Endothelial cell of umbilical vein (primary cell): Measurements from ENCODE around the gene SORCS2. TPM values are rescaled to one million over a fixed set of nuclear protein-coding genes. Genes with fewer than 3 reads are reported as not detected.

Experiments used
- BruUV-seq: library from RNA; stranded (reverse); fragments of 400-500 nt; replicated peaks from 2 replicates; lab custom pipeline; 2021; lab: Mats Ljungman, UMichigan
- CTCF ChIA-PET: fragments of 300-600, 350-600 bp; sonication (Branson Sonifier 250); formaldehyde crosslinking; loops from one replicate; lab custom pipeline; 2021; ENCODE audit warnings: antibody characterized with exemption, inconsistent platforms; lab: Charles Lee
- POLR2A ChIA-PET: fragments of 300-600, 350-600 bp; sonication (Branson Sonifier 250); formaldehyde crosslinking; loops from one replicate; lab custom pipeline; 2021; ENCODE audit warnings: antibody characterized with exemption, inconsistent platforms; lab: Charles Lee
- DNase-seq: peaks from one replicate; pipeline ENCODE4 v3.0.0-alpha.2; 2011; ENCODE audit warnings: low read depth, low spot score
- FAIRE-seq: peaks from 2 replicates; lab custom pipeline; 2011; peaks lifted over from hg19 to GRCh38; lab: Jason Lieb, UNC
- H2AFZ ChIP-seq: 2 replicates; pipeline ENCODE4 v1.6.0; 2012; ENCODE audit warnings: low read depth, low read length, control low read depth, inconsistent platforms
- H3K27ac ChIP-seq: 2 replicates; pipeline ENCODE4 v1.5.1; 2011; ENCODE audit warnings: low read depth, mild to moderate bottlenecking, control low read depth, low read length, moderate library complexity; ENCODE audit not compliant: insufficient read depth
- H3K27me3 ChIP-seq, 2 experiments: 2 replicates each; pipeline versions ENCODE4 v1.6.0 to v1.6.1; 2011; ENCODE audit warnings: low read length in 2 of 2, mixed read lengths in 1 of 2; ENCODE audit not compliant: control insufficient read depth in 2 of 2, insufficient read depth in 2 of 2
- H3K36me3 ChIP-seq, 2 experiments: 2 replicates in 1 of 2; 3 replicates in 1 of 2; pipeline ENCODE4 v1.5.1; 2011; ENCODE audit warnings: low read length in 2 of 2, mild to moderate bottlenecking in 1 of 2, moderate library complexity in 1 of 2; ENCODE audit not compliant: control insufficient read depth in 2 of 2, insufficient read depth in 2 of 2; ENCODE audit errors: extremely low read depth in 1 of 2
- H3K4me1 ChIP-seq: 3 replicates; pipeline ENCODE4 v1.5.1; 2011; ENCODE audit warnings: mild to moderate bottlenecking, low read length; ENCODE audit not compliant: control insufficient read depth, insufficient read depth; ENCODE audit errors: extremely low read depth
- H3K4me2 ChIP-seq: 2 replicates; pipeline ENCODE4 v1.6.1; 2011; ENCODE audit warnings: low read length, control low read depth, mixed read lengths; ENCODE audit not compliant: insufficient read depth
- H3K4me3 ChIP-seq, 3 experiments: fragments of 200-600 bp in 1 of 3; sonication (generic), shearing (Covaris generic) in 1 of 3; replicated peaks in 1 of 3; 2 replicates each; pipeline ENCODE4 v1.5.1; 2011 to 2016; ENCODE audit warnings: control low read depth in 3 of 3, low read length in 3 of 3, mild to moderate bottlenecking in 2 of 3, inconsistent platforms in 1 of 3, low read depth in 1 of 3, moderate library complexity in 1 of 3; ENCODE audit not compliant: insufficient read depth in 1 of 3
- H3K79me2 ChIP-seq: 2 replicates; pipeline ENCODE4 v1.6.0; 2012; ENCODE audit warnings: low read length, inconsistent platforms; ENCODE audit not compliant: control insufficient read depth, insufficient read depth
- H3K9ac ChIP-seq: replicated peaks from 2 replicates; pipeline ENCODE3; 2011; ENCODE audit warnings: low read length, control low read depth; ENCODE audit not compliant: insufficient read depth; ENCODE audit errors: extremely low read depth
- H3K9me1 ChIP-seq: replicated peaks from 3 replicates; pipeline ENCODE4 v1.6.0; 2011; ENCODE audit warnings: mild to moderate bottlenecking, low read length; ENCODE audit not compliant: control insufficient read depth, insufficient read depth; ENCODE audit errors: extremely low read depth
- H3K9me3 ChIP-seq: replicated peaks from 2 replicates; pipeline ENCODE4 v1.5.1; 2012; ENCODE audit warnings: low read length, inconsistent platforms; ENCODE audit not compliant: control insufficient read depth, insufficient read depth
- H4K20me1 ChIP-seq: replicated peaks from 2 replicates; pipeline ENCODE3; 2011; ENCODE audit warnings: mild to moderate bottlenecking, low read length; ENCODE audit not compliant: control insufficient read depth, insufficient read depth; ENCODE audit errors: extremely low read depth
- EZH2 ChIP-seq: IDR thresholded peaks from 2 replicates; pipeline ENCODE4 v1.6.1; 2012; ENCODE audit warnings: borderline replicate concordance, low read depth, mild to moderate bottlenecking, moderate library complexity, low read length, inconsistent platforms; ENCODE audit not compliant: severe bottlenecking
- FOS ChIP-seq: IDR thresholded peaks from 2 replicates; pipeline ENCODE4 v1.6.1; 2011; ENCODE audit warnings: mild to moderate bottlenecking, low read length, moderate library complexity, borderline replicate concordance; ENCODE audit not compliant: insufficient read depth
- GATA2 ChIP-seq: IDR thresholded peaks from 2 replicates; pipeline ENCODE4 v1.7.0; 2011; ENCODE audit warnings: low read depth, mild to moderate bottlenecking, moderate library complexity, mixed read lengths, low read length; ENCODE audit not compliant: insufficient read length, insufficient read depth
- JUN ChIP-seq: IDR thresholded peaks from 2 replicates; pipeline ENCODE4 v1.6.1; 2011; ENCODE audit warnings: borderline replicate concordance, low read depth; ENCODE audit not compliant: insufficient read length, insufficient read depth
- MYC ChIP-seq: IDR thresholded peaks from one replicate; pipeline ENCODE4 v1.6.1; 2011; ENCODE audit warnings: mild to moderate bottlenecking, low read depth, low read length
- POLR2A ChIP-seq: IDR thresholded peaks from 2 replicates; pipeline ENCODE4 v1.6.1; 2012; ENCODE audit warnings: low read depth, mild to moderate bottlenecking, control low read depth, low read length
- POLR2AphosphoS5 ChIP-seq: IDR thresholded peaks from 2 replicates; pipeline ENCODE4 v1.6.1; 2012; ENCODE audit warnings: low read depth, mild to moderate bottlenecking, control low read depth, low read length, moderate library complexity; ENCODE audit not compliant: insufficient read depth
- dilution Hi-C: fragments of 300-500 bp; cut with MboI; formaldehyde crosslinking; loops from one replicate; pipeline ENCODE4 v1.15.0; 2019; ENCODE audit warnings: low sequenced_read_pairs; ENCODE audit not compliant: extremely low pct_ligation_motif_present
- intact Hi-C: fragments of 100-400 bp; cut with micrococcal nuclease; formaldehyde crosslinking; loops from one replicate; pipeline ENCODE4 v1.10.0; 2022
- polyA plus RNA-seq, 4 experiments: library from polyadenylated mRNA; depleted of rRNA in 3 of 4; stranded (reverse) in 3 of 4; unstranded in 1 of 4; fragments of >200 nt; gene quantifications; 2 replicates each; pipeline versions ENCODE4 v1.2.1 to v1.2.3, GENCODE V29; 2011 to 2012; ENCODE audit warnings: missing spikeins in 1 of 4
- total RNA-seq: library from RNA; stranded (reverse); gene quantifications from 2 replicates; pipeline ENCODE4 v1.2.3, GENCODE V29; 2021
- TF ChIP-seq, protein P1 (sequence below), 2 donors: IDR thresholded peaks; 1 replicate in 1 of 2; 2 replicates in 1 of 2; pipeline ENCODE4 v1.5.1; 2011; ENCODE audit warnings: low read length in 2 of 2, mild to moderate bottlenecking in 2 of 2, moderate library complexity in 2 of 2, control low read depth in 1 of 2, inconsistent platforms in 1 of 2, low read depth in 1 of 2; ENCODE audit not compliant: insufficient read depth in 1 of 2; ENCODE audit errors: extremely low read depth in 1 of 2
- TF ChIP-seq, protein P2 (sequence below): IDR thresholded peaks from 2 replicates; pipeline ENCODE4 v1.6.1; 2011; ENCODE audit not compliant: insufficient read depth, insufficient read length

The SORCS2 gene
- total and polyA plus RNA-seq, 2 donors (not counting 3 experiments of a cell fraction or from before 2014, with no cell fraction given), result not detected

DNA sequence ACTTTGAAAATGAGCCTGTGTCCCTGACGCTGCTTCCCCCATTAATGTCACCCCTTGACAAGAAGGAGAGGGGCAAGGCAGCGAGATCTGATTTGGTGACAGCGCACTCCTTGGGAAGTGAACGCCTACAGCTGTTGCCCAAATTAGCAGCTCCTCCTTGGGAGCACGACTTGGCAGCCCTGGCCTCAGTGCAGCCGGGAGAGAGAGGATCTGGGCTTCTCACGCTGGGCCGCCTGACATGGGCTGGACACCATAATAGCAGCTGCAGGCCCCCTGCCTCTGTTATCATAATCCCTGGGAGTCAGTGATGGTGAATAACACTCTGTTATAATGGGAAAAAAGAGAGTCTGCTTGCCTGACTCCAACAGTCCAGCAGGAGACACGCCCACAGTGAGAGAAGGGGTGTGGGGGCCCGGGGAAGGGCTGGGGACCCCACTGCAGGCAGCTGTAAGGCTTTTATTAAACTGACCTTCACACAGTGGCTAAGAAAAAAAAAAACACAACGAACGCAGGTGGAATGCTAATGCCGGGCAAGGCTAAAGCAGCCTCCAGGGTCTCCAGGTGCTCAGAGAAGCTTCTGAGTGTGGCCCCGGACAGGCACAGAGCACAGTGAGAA lies 169.1 kb downstream of the SORCS2 start:
- dilution Hi-C loops, result no loop called here
- FAIRE-seq (no peak), DNase-seq (no peak)
- Histone ChIP-seq H3K9me1 (no peaks in the 10 kb centered on the region), H3K27me3 (no peaks in the 10 kb centered on the region), H3K79me2 (no peaks in the 10 kb centered on the region), H3K4me1 (no peaks in the 10 kb centered on the region), H3K36me3 (no peaks in the 10 kb centered on the region), H3K9me3 (no peaks in the 10 kb centered on the region), H3K27ac (no peak overlapping the region), H3K9ac (no peak overlapping the region), H3K4me2 (no peak overlapping the region), H3K4me3 (no peak overlapping the region), H4K20me1 (no peaks in the 10 kb centered on the region), H2AFZ (no peak overlapping the region)
- POLR2A ChIA-PET, result no interaction called here
- no TSS peak for BruUV-seq
- CTCF ChIA-PET, result interaction anchor here (1.0 kb wide), 1 partner anchor 35 kb away, joined by 3 read pairs; no protein-coding TSS in a partner anchor
- TF ChIP-seq, protein P1, sequence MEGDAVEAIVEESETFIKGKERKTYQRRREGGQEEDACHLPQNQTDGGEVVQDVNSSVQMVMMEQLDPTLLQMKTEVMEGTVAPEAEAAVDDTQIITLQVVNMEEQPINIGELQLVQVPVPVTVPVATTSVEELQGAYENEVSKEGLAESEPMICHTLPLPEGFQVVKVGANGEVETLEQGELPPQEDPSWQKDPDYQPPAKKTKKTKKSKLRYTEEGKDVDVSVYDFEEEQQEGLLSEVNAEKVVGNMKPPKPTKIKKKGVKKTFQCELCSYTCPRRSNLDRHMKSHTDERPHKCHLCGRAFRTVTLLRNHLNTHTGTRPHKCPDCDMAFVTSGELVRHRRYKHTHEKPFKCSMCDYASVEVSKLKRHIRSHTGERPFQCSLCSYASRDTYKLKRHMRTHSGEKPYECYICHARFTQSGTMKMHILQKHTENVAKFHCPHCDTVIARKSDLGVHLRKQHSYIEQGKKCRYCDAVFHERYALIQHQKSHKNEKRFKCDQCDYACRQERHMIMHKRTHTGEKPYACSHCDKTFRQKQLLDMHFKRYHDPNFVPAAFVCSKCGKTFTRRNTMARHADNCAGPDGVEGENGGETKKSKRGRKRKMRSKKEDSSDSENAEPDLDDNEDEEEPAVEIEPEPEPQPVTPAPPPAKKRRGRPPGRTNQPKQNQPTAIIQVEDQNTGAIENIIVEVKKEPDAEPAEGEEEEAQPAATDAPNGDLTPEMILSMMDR (IDR thresholded peaks at IDR 0.05; ENCODE audit: extremely low read depth in 1 of 2, insufficient read depth in 1 of 2, low read depth in 1 of 2, low read length in 2 of 2), result no peak
- TF ChIP-seq, protein P2, sequence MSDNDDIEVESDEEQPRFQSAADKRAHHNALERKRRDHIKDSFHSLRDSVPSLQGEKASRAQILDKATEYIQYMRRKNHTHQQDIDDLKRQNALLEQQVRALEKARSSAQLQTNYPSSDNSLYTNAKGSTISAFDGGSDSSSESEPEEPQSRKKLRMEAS, result no peak
- TF ChIP-seq POLR2A (no peak), JUN (no peak), POLR2AphosphoS5 (no peak), FOS (no peak), EZH2 (no peak), GATA2 (no peak), MYC (no peak)
- intact Hi-C loops, result no loop called here
